RKO (cell line): ENCODE data around the gene MOV10L1.
"Not testable (repeated sequence)": the region's sequence is repeated elsewhere in the genome, so short reads cannot be mapped to it uniquely, and the experiment has no call there.

Experiments used
- DNase-seq: peaks from one replicate; pipeline ENCODE4 v3.0.0-alpha.2; 2016; ENCODE audit warnings: low spot score

The MOV10L1 gene

GRCh38 chr22:50161508-50162390 lies 71.9 kb downstream of the MOV10L1 start:
- DNase-seq: no peak

GRCh38 chr22:50162391-50162956 lies 72.7 kb downstream of the MOV10L1 start:
- no peak for DNase-seq

- DNase-seq: no peak
Measured at GRCh38 chr22:50165436-50166123, 75.8 kb downstream of the MOV10L1 start.

- DNase-seq: no peak
Measured at GRCh38 chr22:50167689-50168489, 78.1 kb downstream of the MOV10L1 start.

- not testable (repeated sequence) for DNase-seq
Measured at GRCh38 chr22:50168490-50169180, 78.8 kb downstream of the MOV10L1 start.

- DNase-seq: no peak
Measured at GRCh38 chr22:50169181-50169759, 79.5 kb downstream of the MOV10L1 start.

- no peak for DNase-seq
Measured at GRCh38 chr22:50169774-50170341, 80.1 kb downstream of the MOV10L1 start.

GRCh38 chr22:50170453-50171318 lies 80.9 kb downstream of the MOV10L1 start, which contains the start of gene PANX2:
PANX2 (plus strand) TSS chr22:50170731; CDS start chr22:50170731, 0 bp downstream.
- DNase-seq: no peak

GRCh38 chr22:50171319-50171964 lies 81.6 kb downstream of the MOV10L1 start:
- DNase-seq: no peak

- no peak for DNase-seq
Measured at GRCh38 chr22:50171965-50172421, 82.2 kb downstream of the MOV10L1 start.

- DNase-seq: no peak
Measured at GRCh38 chr22:50173311-50173982, 83.6 kb downstream of the MOV10L1 start.

- no peak for DNase-seq
Measured at GRCh38 chr22:50173983-50174355, 84.2 kb downstream of the MOV10L1 start.

- no peak for DNase-seq
Measured at GRCh38 chr22:50174382-50175190, 84.8 kb downstream of the MOV10L1 start.

GRCh38 chr22:50175191-50175461 lies 85.3 kb downstream of the MOV10L1 start:
- DNase-seq: no peak

GRCh38 chr22:50175921-50176849 lies 86.4 kb downstream of the MOV10L1 start:
- DNase-seq: no peak

- DNase-seq: no peak
Measured at GRCh38 chr22:50176850-50177536, 87.2 kb downstream of the MOV10L1 start.
